Endothelial cell of umbilical vein (primary cell): ENCODE results near the gene WASF3. TPM values are rescaled to one million over a fixed set of nuclear protein-coding genes. Genes with fewer than 3 reads are reported as not detected.

ENCODE experiments used
- BruUV-seq: library from RNA; stranded (reverse); fragments of 400-500 nt; replicated peaks from 2 replicates; lab custom pipeline; 2021; lab: Mats Ljungman, UMichigan
- CTCF ChIA-PET: fragments of 300-600, 350-600 bp; sonication (Branson Sonifier 250); formaldehyde crosslinking; loops from one replicate; lab custom pipeline; 2021; ENCODE audit warnings: antibody characterized with exemption, inconsistent platforms; lab: Charles Lee
- POLR2A ChIA-PET: fragments of 300-600, 350-600 bp; sonication (Branson Sonifier 250); formaldehyde crosslinking; loops from one replicate; lab custom pipeline; 2021; ENCODE audit warnings: antibody characterized with exemption, inconsistent platforms; lab: Charles Lee
- DNase-seq: peaks from one replicate; pipeline ENCODE4 v3.0.0-alpha.2; 2011; ENCODE audit warnings: low read depth, low spot score
- FAIRE-seq: peaks from 2 replicates; lab custom pipeline; 2011; peaks lifted over from hg19 to GRCh38; lab: Jason Lieb, UNC
- H2AFZ ChIP-seq: 2 replicates; pipeline ENCODE4 v1.6.0; 2012; ENCODE audit warnings: low read depth, low read length, control low read depth, inconsistent platforms
- H3K27ac ChIP-seq: 2 replicates; pipeline ENCODE4 v1.5.1; 2011; ENCODE audit warnings: low read depth, mild to moderate bottlenecking, control low read depth, low read length, moderate library complexity; ENCODE audit not compliant: insufficient read depth
- H3K27me3 ChIP-seq, 2 experiments: 2 replicates each; pipeline versions ENCODE4 v1.6.0 to v1.6.1; 2011; ENCODE audit warnings: low read length in 2 of 2, mixed read lengths in 1 of 2; ENCODE audit not compliant: control insufficient read depth in 2 of 2, insufficient read depth in 2 of 2
- H3K36me3 ChIP-seq, 2 experiments: 2 replicates in 1 of 2; 3 replicates in 1 of 2; pipeline ENCODE4 v1.5.1; 2011; ENCODE audit warnings: low read length in 2 of 2, mild to moderate bottlenecking in 1 of 2, moderate library complexity in 1 of 2; ENCODE audit not compliant: control insufficient read depth in 2 of 2, insufficient read depth in 2 of 2; ENCODE audit errors: extremely low read depth in 1 of 2
- H3K4me1 ChIP-seq: 3 replicates; pipeline ENCODE4 v1.5.1; 2011; ENCODE audit warnings: mild to moderate bottlenecking, low read length; ENCODE audit not compliant: control insufficient read depth, insufficient read depth; ENCODE audit errors: extremely low read depth
- H3K4me2 ChIP-seq: 2 replicates; pipeline ENCODE4 v1.6.1; 2011; ENCODE audit warnings: low read length, control low read depth, mixed read lengths; ENCODE audit not compliant: insufficient read depth
- H3K4me3 ChIP-seq, 3 experiments: fragments of 200-600 bp in 1 of 3; sonication (generic), shearing (Covaris generic) in 1 of 3; replicated peaks in 1 of 3; 2 replicates each; pipeline ENCODE4 v1.5.1; 2011 to 2016; ENCODE audit warnings: control low read depth in 3 of 3, low read length in 3 of 3, mild to moderate bottlenecking in 2 of 3, inconsistent platforms in 1 of 3, low read depth in 1 of 3, moderate library complexity in 1 of 3; ENCODE audit not compliant: insufficient read depth in 1 of 3
- H3K79me2 ChIP-seq: 2 replicates; pipeline ENCODE4 v1.6.0; 2012; ENCODE audit warnings: low read length, inconsistent platforms; ENCODE audit not compliant: control insufficient read depth, insufficient read depth
- H3K9ac ChIP-seq: replicated peaks from 2 replicates; pipeline ENCODE3; 2011; ENCODE audit warnings: low read length, control low read depth; ENCODE audit not compliant: insufficient read depth; ENCODE audit errors: extremely low read depth
- H3K9me1 ChIP-seq: replicated peaks from 3 replicates; pipeline ENCODE4 v1.6.0; 2011; ENCODE audit warnings: mild to moderate bottlenecking, low read length; ENCODE audit not compliant: control insufficient read depth, insufficient read depth; ENCODE audit errors: extremely low read depth
- H3K9me3 ChIP-seq: replicated peaks from 2 replicates; pipeline ENCODE4 v1.5.1; 2012; ENCODE audit warnings: low read length, inconsistent platforms; ENCODE audit not compliant: control insufficient read depth, insufficient read depth
- H4K20me1 ChIP-seq: replicated peaks from 2 replicates; pipeline ENCODE3; 2011; ENCODE audit warnings: mild to moderate bottlenecking, low read length; ENCODE audit not compliant: control insufficient read depth, insufficient read depth; ENCODE audit errors: extremely low read depth
- EZH2 ChIP-seq: IDR thresholded peaks from 2 replicates; pipeline ENCODE4 v1.6.1; 2012; ENCODE audit warnings: borderline replicate concordance, low read depth, mild to moderate bottlenecking, moderate library complexity, low read length, inconsistent platforms; ENCODE audit not compliant: severe bottlenecking
- FOS ChIP-seq: IDR thresholded peaks from 2 replicates; pipeline ENCODE4 v1.6.1; 2011; ENCODE audit warnings: mild to moderate bottlenecking, low read length, moderate library complexity, borderline replicate concordance; ENCODE audit not compliant: insufficient read depth
- GATA2 ChIP-seq: IDR thresholded peaks from 2 replicates; pipeline ENCODE4 v1.7.0; 2011; ENCODE audit warnings: low read depth, mild to moderate bottlenecking, moderate library complexity, mixed read lengths, low read length; ENCODE audit not compliant: insufficient read length, insufficient read depth
- JUN ChIP-seq: IDR thresholded peaks from 2 replicates; pipeline ENCODE4 v1.6.1; 2011; ENCODE audit warnings: borderline replicate concordance, low read depth; ENCODE audit not compliant: insufficient read length, insufficient read depth
- MYC ChIP-seq: IDR thresholded peaks from one replicate; pipeline ENCODE4 v1.6.1; 2011; ENCODE audit warnings: mild to moderate bottlenecking, low read depth, low read length
- POLR2A ChIP-seq: IDR thresholded peaks from 2 replicates; pipeline ENCODE4 v1.6.1; 2012; ENCODE audit warnings: low read depth, mild to moderate bottlenecking, control low read depth, low read length
- POLR2AphosphoS5 ChIP-seq: IDR thresholded peaks from 2 replicates; pipeline ENCODE4 v1.6.1; 2012; ENCODE audit warnings: low read depth, mild to moderate bottlenecking, control low read depth, low read length, moderate library complexity; ENCODE audit not compliant: insufficient read depth
- dilution Hi-C: fragments of 300-500 bp; cut with MboI; formaldehyde crosslinking; loops from one replicate; pipeline ENCODE4 v1.15.0; 2019; ENCODE audit warnings: low sequenced_read_pairs; ENCODE audit not compliant: extremely low pct_ligation_motif_present
- intact Hi-C: fragments of 100-400 bp; cut with micrococcal nuclease; formaldehyde crosslinking; loops from one replicate; pipeline ENCODE4 v1.10.0; 2022
- polyA plus RNA-seq, 4 experiments: library from polyadenylated mRNA; depleted of rRNA in 3 of 4; stranded (reverse) in 3 of 4; unstranded in 1 of 4; fragments of >200 nt; gene quantifications; 2 replicates each; pipeline versions ENCODE4 v1.2.1 to v1.2.3, GENCODE V29; 2011 to 2012; ENCODE audit warnings: missing spikeins in 1 of 4
- total RNA-seq: library from RNA; stranded (reverse); gene quantifications from 2 replicates; pipeline ENCODE4 v1.2.3, GENCODE V29; 2021
- TF ChIP-seq, protein P1 (sequence below), 2 donors: IDR thresholded peaks; 1 replicate in 1 of 2; 2 replicates in 1 of 2; pipeline ENCODE4 v1.5.1; 2011; ENCODE audit warnings: low read length in 2 of 2, mild to moderate bottlenecking in 2 of 2, moderate library complexity in 2 of 2, control low read depth in 1 of 2, inconsistent platforms in 1 of 2, low read depth in 1 of 2; ENCODE audit not compliant: insufficient read depth in 1 of 2; ENCODE audit errors: extremely low read depth in 1 of 2
- TF ChIP-seq, protein P2 (sequence below): IDR thresholded peaks from 2 replicates; pipeline ENCODE4 v1.6.1; 2011; ENCODE audit not compliant: insufficient read depth, insufficient read length

Gene WASF3
- total and polyA plus RNA-seq, 2 donors (not counting 3 experiments of a cell fraction or from before 2014, with no cell fraction given): 18.5 to 32.4 TPM

- TF ChIP-seq, protein P1, sequence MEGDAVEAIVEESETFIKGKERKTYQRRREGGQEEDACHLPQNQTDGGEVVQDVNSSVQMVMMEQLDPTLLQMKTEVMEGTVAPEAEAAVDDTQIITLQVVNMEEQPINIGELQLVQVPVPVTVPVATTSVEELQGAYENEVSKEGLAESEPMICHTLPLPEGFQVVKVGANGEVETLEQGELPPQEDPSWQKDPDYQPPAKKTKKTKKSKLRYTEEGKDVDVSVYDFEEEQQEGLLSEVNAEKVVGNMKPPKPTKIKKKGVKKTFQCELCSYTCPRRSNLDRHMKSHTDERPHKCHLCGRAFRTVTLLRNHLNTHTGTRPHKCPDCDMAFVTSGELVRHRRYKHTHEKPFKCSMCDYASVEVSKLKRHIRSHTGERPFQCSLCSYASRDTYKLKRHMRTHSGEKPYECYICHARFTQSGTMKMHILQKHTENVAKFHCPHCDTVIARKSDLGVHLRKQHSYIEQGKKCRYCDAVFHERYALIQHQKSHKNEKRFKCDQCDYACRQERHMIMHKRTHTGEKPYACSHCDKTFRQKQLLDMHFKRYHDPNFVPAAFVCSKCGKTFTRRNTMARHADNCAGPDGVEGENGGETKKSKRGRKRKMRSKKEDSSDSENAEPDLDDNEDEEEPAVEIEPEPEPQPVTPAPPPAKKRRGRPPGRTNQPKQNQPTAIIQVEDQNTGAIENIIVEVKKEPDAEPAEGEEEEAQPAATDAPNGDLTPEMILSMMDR (IDR thresholded peaks at IDR 0.05; ENCODE audit: extremely low read depth in 1 of 2, insufficient read depth in 1 of 2, low read depth in 1 of 2, low read length in 2 of 2): peak; percentile 13 to 22
- TF ChIP-seq, protein P2, sequence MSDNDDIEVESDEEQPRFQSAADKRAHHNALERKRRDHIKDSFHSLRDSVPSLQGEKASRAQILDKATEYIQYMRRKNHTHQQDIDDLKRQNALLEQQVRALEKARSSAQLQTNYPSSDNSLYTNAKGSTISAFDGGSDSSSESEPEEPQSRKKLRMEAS: no peak
- Histone ChIP-seq H3K9ac (no peak overlapping the region), H3K36me3 (peaks cover 0 to 2% of the 10 kb centered on the region in 2 experiments), H4K20me1 (peaks cover 3% of the 10 kb centered on the region), H3K4me1 (peaks cover 12% of the 10 kb centered on the region), H3K4me3 (no peak overlapping the region), H3K27me3 (no peaks in the 10 kb centered on the region), H3K9me1 (no peaks in the 10 kb centered on the region), H3K79me2 (peaks cover 71% of the 10 kb centered on the region), H3K4me2 (no peak overlapping the region), H3K27ac (no peak overlapping the region), H2AFZ (no peak overlapping the region), H3K9me3 (no peaks in the 10 kb centered on the region)
- ChIA-PET POLR2A (interaction anchor here (0.6 kb wide), 1 partner anchor 12 kb away, joined by 4 read pairs; no protein-coding TSS in a partner anchor), CTCF (interaction anchor here (1.0 to 1.8 kb wide), 9 partner anchors 9 to 421 kb away, joined by 3 to 10 read pairs (median 6); no protein-coding TSS in a partner anchor)
- FAIRE-seq: no peak
- BruUV-seq: no TSS peak
- no peak for DNase-seq
- dilution Hi-C loops (no loop called here), intact Hi-C loops (loop anchor here (5.0 kb wide), 1 partner anchor 109 kb away; no protein-coding TSS in a partner anchor)
Observed at GRCh38 chr13:26605845-26606244, 48.4 kb downstream of the WASF3 start.

- FAIRE-seq: no peak
- no TSS peak for BruUV-seq
- Histone ChIP-seq H3K9me1 (no peaks in the 10 kb centered on the region), H4K20me1 (peaks cover 3% of the 10 kb centered on the region), H3K9ac (no peak overlapping the region), H3K36me3 (peaks cover 0 to 2% of the 10 kb centered on the region in 2 experiments), H3K79me2 (peaks cover 77% of the 10 kb centered on the region), H3K4me3 (no peak overlapping the region), H3K9me3 (no peaks in the 10 kb centered on the region), H3K4me2 (no peak overlapping the region), H3K27ac (no peak overlapping the region), H3K4me1 (peaks cover 8% of the 10 kb centered on the region), H3K27me3 (no peaks in the 10 kb centered on the region), H2AFZ (no peak overlapping the region)
- intact Hi-C loops: loop anchor here (5.0 kb wide), 1 partner anchor 109 kb away; no protein-coding TSS in a partner anchor
- dilution Hi-C loops: no loop called here
- no peak for DNase-seq
- POLR2A ChIA-PET: no interaction called here
- CTCF ChIA-PET: interaction anchor here (0.7 to 1.8 kb wide), 8 partner anchors 8 to 110 kb away, joined by 3 to 10 read pairs (median 6); no protein-coding TSS in a partner anchor
- TF ChIP-seq GATA2 (no peak), POLR2A (no peak), POLR2AphosphoS5 (no peak), FOS (no peak), EZH2 (no peak), JUN (no peak), MYC (no peak)
- TF ChIP-seq, protein P1 (IDR thresholded peaks at IDR 0.05; ENCODE audit: extremely low read depth in 1 of 2, insufficient read depth in 1 of 2, low read depth in 1 of 2, low read length in 2 of 2): no peak
- TF ChIP-seq, protein P2: no peak
Observed at GRCh38 chr13:26606631-26607030, 49.1 kb downstream of the WASF3 start.
